GM23338 (cell line): ENCODE results near the gene NIPAL1. TPM values are rescaled to one million over a fixed set of nuclear protein-coding genes. Genes with fewer than 3 reads are reported as not detected.

Experiments
- ATAC-seq: fragments of 200-7000 bp; cut with Tn5 transposase; 3 replicates; pipeline ENCODE4 v1.9.1; 2020
- DNase-seq: peaks from one replicate; pipeline ENCODE4 v3.0.0-alpha.2; 2015; ENCODE audit warnings: low spot score
- H2AFZ ChIP-seq: fragments of 200-600 bp; sonication (generic); 2 replicates; pipeline ENCODE4 v1.8.0; 2016; ENCODE audit warnings: antibody characterized with exemption, mild to moderate bottlenecking, moderate library complexity
- H3F3A ChIP-seq: fragments of 200-600 bp; sonication (generic); replicated peaks from 2 replicates; pipeline ENCODE4 v1.8.0; 2017; ENCODE audit warnings: antibody characterized with exemption, mixed run types, low read depth
- H3K27ac ChIP-seq: fragments of 200-600 bp; sonication (generic); 2 replicates; pipeline ENCODE4 v1.6.1; 2016; ENCODE audit warnings: low read depth
- H3K27me3 ChIP-seq: fragments of 200-600 bp; sonication (generic); 2 replicates; pipeline ENCODE4 v1.8.0; 2016; ENCODE audit warnings: mild to moderate bottlenecking, mixed run types, moderate library complexity; ENCODE audit not compliant: insufficient read depth
- H3K36me3 ChIP-seq: fragments of 200-600 bp; sonication (generic); 2 replicates; pipeline ENCODE4 v1.8.0; 2016; ENCODE audit warnings: mild to moderate bottlenecking; ENCODE audit not compliant: insufficient read depth
- H3K4me1 ChIP-seq: fragments of 200-600 bp; sonication (generic); 2 replicates; pipeline ENCODE4 v1.8.0; 2016; ENCODE audit warnings: mild to moderate bottlenecking, moderate library complexity; ENCODE audit not compliant: insufficient read depth
- H3K4me2 ChIP-seq: fragments of 200-600 bp; sonication (generic); 2 replicates; pipeline ENCODE4 v1.7.1; 2017; ENCODE audit warnings: mixed run types
- H3K4me3 ChIP-seq: fragments of 200-600 bp; sonication (generic); 2 replicates; pipeline ENCODE4 v1.6.1; 2016; ENCODE audit warnings: mixed run types
- H3K79me2 ChIP-seq: fragments of 200-600 bp; sonication (generic); replicated peaks from 2 replicates; pipeline ENCODE4 v1.8.0; 2017; ENCODE audit warnings: mild to moderate bottlenecking; ENCODE audit not compliant: insufficient read depth
- H3K9me2 ChIP-seq: fragments of 200-600 bp; sonication (generic); 2 replicates; pipeline ENCODE4 v1.8.0; 2017; ENCODE audit not compliant: insufficient read depth
- H4K20me1 ChIP-seq: fragments of 200-600 bp; sonication (generic); replicated peaks from 2 replicates; pipeline ENCODE4 v1.8.0; 2017; ENCODE audit warnings: mild to moderate bottlenecking; ENCODE audit not compliant: insufficient read depth
- H3K27ac Mint-ChIP-seq: 2 replicates; pipeline ENCODE4 v1.8.0; 2020; ENCODE audit warnings: inconsistent platforms, mild to moderate bottlenecking, moderate library complexity, mixed read lengths
- H3K27me3 Mint-ChIP-seq: 3 replicates; pipeline ENCODE4 v1.8.0; 2022; ENCODE audit warnings: low read depth, mild to moderate bottlenecking, moderate library complexity, mixed read lengths, inconsistent platforms; ENCODE audit not compliant: insufficient read depth, poor library complexity
- H3K36me3 Mint-ChIP-seq: 3 replicates; pipeline ENCODE4 v1.8.0; 2021; ENCODE audit warnings: low read depth, mild to moderate bottlenecking, inconsistent platforms, moderate library complexity, mixed read lengths
- H3K4me1 Mint-ChIP-seq: 3 replicates; pipeline ENCODE4 v1.8.0; 2020; ENCODE audit warnings: mild to moderate bottlenecking, inconsistent platforms, mixed read lengths
- H3K4me3 Mint-ChIP-seq: 3 replicates; pipeline ENCODE4 v1.8.0; 2021; ENCODE audit warnings: moderate library complexity, mild to moderate bottlenecking, inconsistent platforms, mixed read lengths
- H3K9me3 Mint-ChIP-seq: 3 replicates; pipeline ENCODE4 v1.8.0; 2020; ENCODE audit warnings: moderate library complexity, mild to moderate bottlenecking, inconsistent platforms, mixed read lengths
- CREB1 ChIP-seq: fragments of 250-450 bp; sonication (Bioruptor Pico); IDR thresholded peaks from 2 replicates; pipeline ENCODE4 v1.5.0; 2020; ENCODE audit warnings: low read depth, mild to moderate bottlenecking, moderate library complexity
- EZH2 ChIP-seq: fragments of 200-600 bp; sonication (generic); IDR thresholded peaks from one replicate; pipeline ENCODE4 v1.8.0; 2017; ENCODE audit warnings: antibody characterized with exemption, mild to moderate bottlenecking, low read depth; ENCODE audit not compliant: unreplicated experiment
- EZH2phosphoT487 ChIP-seq: fragments of 200-600 bp; sonication (generic); IDR thresholded peaks from one replicate; pipeline ENCODE4 v1.8.1; 2018; ENCODE audit warnings: antibody characterized with exemption; ENCODE audit not compliant: unreplicated experiment
- JUNB ChIP-seq: IDR thresholded peaks from one replicate; pipeline ENCODE4 v1.6.1; 2016; ENCODE audit warnings: antibody characterized with exemption; ENCODE audit not compliant: unreplicated experiment
- NANOG ChIP-seq: IDR thresholded peaks from 2 replicates; pipeline ENCODE4 v1.6.1; 2016; ENCODE audit warnings: antibody characterized with exemption, borderline replicate concordance
- POLR2AphosphoS5 ChIP-seq: IDR thresholded peaks from 2 replicates; pipeline ENCODE4 v1.6.1; 2016; ENCODE audit warnings: antibody characterized with exemption, low read depth
- STAT1 ChIP-seq: IDR thresholded peaks from one replicate; pipeline ENCODE4 v1.6.1; 2016; ENCODE audit warnings: antibody characterized with exemption; ENCODE audit not compliant: unreplicated experiment
- ZNF114 ChIP-seq: fragments of 250-450 bp; sonication (Bioruptor Pico); IDR thresholded peaks from 2 replicates; pipeline ENCODE4 v1.5.0; 2020; ENCODE audit warnings: mild to moderate bottlenecking, moderate library complexity
- ZNF331 ChIP-seq: fragments of 250-450 bp; sonication (Bioruptor Pico); IDR thresholded peaks from 2 replicates; pipeline ENCODE4 v1.5.0; 2020; ENCODE audit warnings: low read depth, mild to moderate bottlenecking, moderate library complexity
- polyA plus RNA-seq: library from polyadenylated mRNA; unstranded; fragments of >200 nt; fragmentation: Nextera tagmentation; extraction: Ambion mirVana; gene quantifications from 2 replicates; pipeline ENCODE4 v1.2.1, GENCODE V29; 2016
- total RNA-seq: library from RNA; depleted of rRNA; stranded (reverse); fragments of >200 nt; shearing (Covaris generic); gene quantifications from 2 replicates; pipeline ENCODE4 v1.2.3, GENCODE V29; 2014
- TF ChIP-seq, protein P1 (sequence below): IDR thresholded peaks from one replicate; pipeline ENCODE4 v1.6.1; 2018; ENCODE audit warnings: antibody characterized with exemption; ENCODE audit not compliant: unreplicated experiment
- TF ChIP-seq, protein P2 (sequence below): IDR thresholded peaks from 2 replicates; pipeline ENCODE4 v1.6.1; 2016; ENCODE audit warnings: antibody characterized with exemption
- TF ChIP-seq, protein P3 (sequence below), 2 experiments: fragments of 200-600 bp in 1 of 2; sonication (generic) in 1 of 2; conservative IDR thresholded peaks; 2 replicates each; pipeline versions ENCODE4 v1.5.1 to v1.6.1; 2016 to 2017; ENCODE audit warnings: antibody characterized with exemption in 2 of 2, low read depth in 2 of 2, mild to moderate bottlenecking in 2 of 2, moderate library complexity in 1 of 2
- TF ChIP-seq, protein P4 (sequence below): fragments of 250-450 bp; sonication (Bioruptor Pico); IDR thresholded peaks from 2 replicates; pipeline ENCODE4 v1.5.0; 2020; ENCODE audit warnings: mild to moderate bottlenecking, moderate library complexity

NIPAL1 gene
- total and polyA plus RNA-seq, 2 experiments from 2014 or later, result 5.3 to 8.2 TPM

DNA sequence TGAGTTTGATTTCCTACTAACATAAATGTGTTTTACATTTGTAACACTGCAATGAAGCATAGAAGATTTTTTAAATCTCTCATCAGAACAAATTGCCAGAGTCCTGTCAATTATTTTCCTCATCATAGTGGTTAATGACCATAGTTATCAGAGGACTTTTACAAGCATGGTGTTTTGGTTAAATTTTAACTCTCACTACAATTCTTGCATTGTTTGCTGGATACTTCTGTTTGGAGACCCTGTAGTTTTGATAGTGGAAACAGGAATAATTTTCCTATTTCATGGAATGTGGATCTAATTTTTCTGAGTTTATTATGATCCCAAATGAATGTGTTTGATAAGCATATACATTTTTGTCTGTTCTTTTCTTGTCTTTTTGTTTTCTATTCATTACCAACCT lies 16.8 kb downstream of the NIPAL1 start:
- TF ChIP-seq POLR2AphosphoS5 (no peak), STAT1 (no peak), EZH2phosphoT487 (no peak), EZH2 (no peak), ZNF114 (CRISPR knock-in tag) (no peak), JUNB (no peak), NANOG (no peak), ZNF331 (CRISPR knock-in tag) (no peak), CREB1 (no peak)
- TF ChIP-seq, protein P1, sequence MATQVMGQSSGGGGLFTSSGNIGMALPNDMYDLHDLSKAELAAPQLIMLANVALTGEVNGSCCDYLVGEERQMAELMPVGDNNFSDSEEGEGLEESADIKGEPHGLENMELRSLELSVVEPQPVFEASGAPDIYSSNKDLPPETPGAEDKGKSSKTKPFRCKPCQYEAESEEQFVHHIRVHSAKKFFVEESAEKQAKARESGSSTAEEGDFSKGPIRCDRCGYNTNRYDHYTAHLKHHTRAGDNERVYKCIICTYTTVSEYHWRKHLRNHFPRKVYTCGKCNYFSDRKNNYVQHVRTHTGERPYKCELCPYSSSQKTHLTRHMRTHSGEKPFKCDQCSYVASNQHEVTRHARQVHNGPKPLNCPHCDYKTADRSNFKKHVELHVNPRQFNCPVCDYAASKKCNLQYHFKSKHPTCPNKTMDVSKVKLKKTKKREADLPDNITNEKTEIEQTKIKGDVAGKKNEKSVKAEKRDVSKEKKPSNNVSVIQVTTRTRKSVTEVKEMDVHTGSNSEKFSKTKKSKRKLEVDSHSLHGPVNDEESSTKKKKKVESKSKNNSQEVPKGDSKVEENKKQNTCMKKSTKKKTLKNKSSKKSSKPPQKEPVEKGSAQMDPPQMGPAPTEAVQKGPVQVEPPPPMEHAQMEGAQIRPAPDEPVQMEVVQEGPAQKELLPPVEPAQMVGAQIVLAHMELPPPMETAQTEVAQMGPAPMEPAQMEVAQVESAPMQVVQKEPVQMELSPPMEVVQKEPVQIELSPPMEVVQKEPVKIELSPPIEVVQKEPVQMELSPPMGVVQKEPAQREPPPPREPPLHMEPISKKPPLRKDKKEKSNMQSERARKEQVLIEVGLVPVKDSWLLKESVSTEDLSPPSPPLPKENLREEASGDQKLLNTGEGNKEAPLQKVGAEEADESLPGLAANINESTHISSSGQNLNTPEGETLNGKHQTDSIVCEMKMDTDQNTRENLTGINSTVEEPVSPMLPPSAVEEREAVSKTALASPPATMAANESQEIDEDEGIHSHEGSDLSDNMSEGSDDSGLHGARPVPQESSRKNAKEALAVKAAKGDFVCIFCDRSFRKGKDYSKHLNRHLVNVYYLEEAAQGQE, result no peak
- TF ChIP-seq, protein P2, sequence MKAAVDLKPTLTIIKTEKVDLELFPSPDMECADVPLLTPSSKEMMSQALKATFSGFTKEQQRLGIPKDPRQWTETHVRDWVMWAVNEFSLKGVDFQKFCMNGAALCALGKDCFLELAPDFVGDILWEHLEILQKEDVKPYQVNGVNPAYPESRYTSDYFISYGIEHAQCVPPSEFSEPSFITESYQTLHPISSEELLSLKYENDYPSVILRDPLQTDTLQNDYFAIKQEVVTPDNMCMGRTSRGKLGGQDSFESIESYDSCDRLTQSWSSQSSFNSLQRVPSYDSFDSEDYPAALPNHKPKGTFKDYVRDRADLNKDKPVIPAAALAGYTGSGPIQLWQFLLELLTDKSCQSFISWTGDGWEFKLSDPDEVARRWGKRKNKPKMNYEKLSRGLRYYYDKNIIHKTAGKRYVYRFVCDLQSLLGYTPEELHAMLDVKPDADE, result no peak
- TF ChIP-seq, protein P3, sequence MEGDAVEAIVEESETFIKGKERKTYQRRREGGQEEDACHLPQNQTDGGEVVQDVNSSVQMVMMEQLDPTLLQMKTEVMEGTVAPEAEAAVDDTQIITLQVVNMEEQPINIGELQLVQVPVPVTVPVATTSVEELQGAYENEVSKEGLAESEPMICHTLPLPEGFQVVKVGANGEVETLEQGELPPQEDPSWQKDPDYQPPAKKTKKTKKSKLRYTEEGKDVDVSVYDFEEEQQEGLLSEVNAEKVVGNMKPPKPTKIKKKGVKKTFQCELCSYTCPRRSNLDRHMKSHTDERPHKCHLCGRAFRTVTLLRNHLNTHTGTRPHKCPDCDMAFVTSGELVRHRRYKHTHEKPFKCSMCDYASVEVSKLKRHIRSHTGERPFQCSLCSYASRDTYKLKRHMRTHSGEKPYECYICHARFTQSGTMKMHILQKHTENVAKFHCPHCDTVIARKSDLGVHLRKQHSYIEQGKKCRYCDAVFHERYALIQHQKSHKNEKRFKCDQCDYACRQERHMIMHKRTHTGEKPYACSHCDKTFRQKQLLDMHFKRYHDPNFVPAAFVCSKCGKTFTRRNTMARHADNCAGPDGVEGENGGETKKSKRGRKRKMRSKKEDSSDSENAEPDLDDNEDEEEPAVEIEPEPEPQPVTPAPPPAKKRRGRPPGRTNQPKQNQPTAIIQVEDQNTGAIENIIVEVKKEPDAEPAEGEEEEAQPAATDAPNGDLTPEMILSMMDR (conservative IDR thresholded peaks at IDR 0.05; ENCODE audit: low read depth in 2 of 2), result no peak
- TF ChIP-seq, protein P4, sequence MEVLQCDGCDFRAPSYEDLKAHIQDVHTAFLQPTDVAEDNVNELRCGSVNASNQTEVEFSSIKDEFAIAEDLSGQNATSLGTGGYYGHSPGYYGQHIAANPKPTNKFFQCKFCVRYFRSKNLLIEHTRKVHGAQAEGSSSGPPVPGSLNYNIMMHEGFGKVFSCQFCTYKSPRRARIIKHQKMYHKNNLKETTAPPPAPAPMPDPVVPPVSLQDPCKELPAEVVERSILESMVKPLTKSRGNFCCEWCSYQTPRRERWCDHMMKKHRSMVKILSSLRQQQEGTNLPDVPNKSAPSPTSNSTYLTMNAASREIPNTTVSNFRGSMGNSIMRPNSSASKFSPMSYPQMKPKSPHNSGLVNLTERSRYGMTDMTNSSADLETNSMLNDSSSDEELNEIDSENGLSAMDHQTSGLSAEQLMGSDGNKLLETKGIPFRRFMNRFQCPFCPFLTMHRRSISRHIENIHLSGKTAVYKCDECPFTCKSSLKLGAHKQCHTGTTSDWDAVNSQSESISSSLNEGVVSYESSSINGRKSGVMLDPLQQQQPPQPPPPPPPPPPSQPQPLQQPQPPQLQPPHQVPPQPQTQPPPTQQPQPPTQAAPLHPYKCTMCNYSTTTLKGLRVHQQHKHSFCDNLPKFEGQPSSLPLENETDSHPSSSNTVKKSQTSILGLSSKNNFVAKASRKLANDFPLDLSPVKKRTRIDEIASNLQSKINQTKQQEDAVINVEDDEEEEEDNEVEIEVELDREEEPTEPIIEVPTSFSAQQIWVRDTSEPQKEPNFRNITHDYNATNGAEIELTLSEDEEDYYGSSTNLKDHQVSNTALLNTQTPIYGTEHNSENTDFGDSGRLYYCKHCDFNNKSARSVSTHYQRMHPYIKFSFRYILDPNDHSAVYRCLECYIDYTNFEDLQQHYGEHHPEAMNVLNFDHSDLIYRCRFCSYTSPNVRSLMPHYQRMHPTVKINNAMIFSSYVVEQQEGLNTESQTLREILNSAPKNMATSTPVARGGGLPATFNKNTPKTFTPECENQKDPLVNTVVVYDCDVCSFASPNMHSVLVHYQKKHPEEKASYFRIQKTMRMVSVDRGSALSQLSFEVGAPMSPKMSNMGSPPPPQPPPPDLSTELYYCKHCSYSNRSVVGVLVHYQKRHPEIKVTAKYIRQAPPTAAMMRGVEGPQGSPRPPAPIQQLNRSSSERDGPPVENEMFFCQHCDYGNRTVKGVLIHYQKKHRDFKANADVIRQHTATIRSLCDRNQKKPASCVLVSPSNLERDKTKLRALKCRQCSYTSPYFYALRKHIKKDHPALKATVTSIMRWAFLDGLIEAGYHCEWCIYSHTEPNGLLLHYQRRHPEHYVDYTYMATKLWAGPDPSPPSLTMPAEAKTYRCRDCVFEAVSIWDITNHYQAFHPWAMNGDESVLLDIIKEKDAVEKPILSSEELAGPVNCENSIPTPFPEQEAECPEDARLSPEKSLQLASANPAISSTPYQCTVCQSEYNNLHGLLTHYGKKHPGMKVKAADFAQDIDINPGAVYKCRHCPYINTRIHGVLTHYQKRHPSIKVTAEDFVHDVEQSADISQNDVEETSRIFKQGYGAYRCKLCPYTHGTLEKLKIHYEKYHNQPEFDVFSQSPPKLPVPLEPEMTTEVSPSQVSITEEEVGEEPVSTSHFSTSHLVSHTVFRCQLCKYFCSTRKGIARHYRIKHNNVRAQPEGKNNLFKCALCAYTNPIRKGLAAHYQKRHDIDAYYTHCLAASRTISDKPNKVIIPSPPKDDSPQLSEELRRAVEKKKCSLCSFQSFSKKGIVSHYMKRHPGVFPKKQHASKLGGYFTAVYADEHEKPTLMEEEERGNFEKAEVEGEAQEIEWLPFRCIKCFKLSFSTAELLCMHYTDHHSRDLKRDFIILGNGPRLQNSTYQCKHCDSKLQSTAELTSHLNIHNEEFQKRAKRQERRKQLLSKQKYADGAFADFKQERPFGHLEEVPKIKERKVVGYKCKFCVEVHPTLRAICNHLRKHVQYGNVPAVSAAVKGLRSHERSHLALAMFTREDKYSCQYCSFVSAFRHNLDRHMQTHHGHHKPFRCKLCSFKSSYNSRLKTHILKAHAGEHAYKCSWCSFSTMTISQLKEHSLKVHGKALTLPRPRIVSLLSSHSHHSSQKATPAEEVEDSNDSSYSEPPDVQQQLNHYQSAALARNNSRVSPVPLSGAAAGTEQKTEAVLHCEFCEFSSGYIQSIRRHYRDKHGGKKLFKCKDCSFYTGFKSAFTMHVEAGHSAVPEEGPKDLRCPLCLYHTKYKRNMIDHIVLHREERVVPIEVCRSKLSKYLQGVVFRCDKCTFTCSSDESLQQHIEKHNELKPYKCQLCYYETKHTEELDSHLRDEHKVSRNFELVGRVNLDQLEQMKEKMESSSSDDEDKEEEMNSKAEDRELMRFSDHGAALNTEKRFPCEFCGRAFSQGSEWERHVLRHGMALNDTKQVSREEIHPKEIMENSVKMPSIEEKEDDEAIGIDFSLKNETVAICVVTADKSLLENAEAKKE (CRISPR knock-in tag), result no peak
- ATAC-seq, result no peak
- no peak overlapping the region for H3K4me3 ChIP-seq

More for the DNA sequence above, 16.8 kb downstream of the NIPAL1 start:
- H3K36me3 Mint-ChIP-seq, result no peaks in the 10 kb centered on the region; the same call in 1 of the 3 replicates
- Histone ChIP-seq H4K20me1 (no peaks in the 10 kb centered on the region), H3K27me3 (no peaks in the 10 kb centered on the region), H3K9me2 (no peaks in the 10 kb centered on the region), H3K27ac (no peak overlapping the region), H3K79me2 (no peaks in the 10 kb centered on the region), H2AFZ (no peak overlapping the region), H3K4me2 (no peak overlapping the region), H3K4me1 (peaks cover 18% of the 10 kb centered on the region), H3F3A (no peaks in the 10 kb centered on the region), H3K36me3 (no peaks in the 10 kb centered on the region)
- no peak for DNase-seq
- no peaks in the 10 kb centered on the region for H3K27me3 Mint-ChIP-seq
- H3K4me1 Mint-ChIP-seq, result peaks cover 24% of the 10 kb centered on the region
- H3K9me3 Mint-ChIP-seq, result no peaks in the 10 kb centered on the region
- H3K4me3 Mint-ChIP-seq, result no peak overlapping the region
- H3K27ac Mint-ChIP-seq, result no peak overlapping the region
